NCI-H1694 (cell line): ENCODE data around the gene CERS1.
"Not testable (repeated sequence)": the region's sequence is repeated elsewhere in the genome, so short reads cannot be mapped to it uniquely, and the experiment has no call there.

Experiments used
- DNase-seq: peaks from one replicate; lab custom pipeline; 2025; lab: John Stamatoyannopoulos, UW

CERS1 gene

DNA sequence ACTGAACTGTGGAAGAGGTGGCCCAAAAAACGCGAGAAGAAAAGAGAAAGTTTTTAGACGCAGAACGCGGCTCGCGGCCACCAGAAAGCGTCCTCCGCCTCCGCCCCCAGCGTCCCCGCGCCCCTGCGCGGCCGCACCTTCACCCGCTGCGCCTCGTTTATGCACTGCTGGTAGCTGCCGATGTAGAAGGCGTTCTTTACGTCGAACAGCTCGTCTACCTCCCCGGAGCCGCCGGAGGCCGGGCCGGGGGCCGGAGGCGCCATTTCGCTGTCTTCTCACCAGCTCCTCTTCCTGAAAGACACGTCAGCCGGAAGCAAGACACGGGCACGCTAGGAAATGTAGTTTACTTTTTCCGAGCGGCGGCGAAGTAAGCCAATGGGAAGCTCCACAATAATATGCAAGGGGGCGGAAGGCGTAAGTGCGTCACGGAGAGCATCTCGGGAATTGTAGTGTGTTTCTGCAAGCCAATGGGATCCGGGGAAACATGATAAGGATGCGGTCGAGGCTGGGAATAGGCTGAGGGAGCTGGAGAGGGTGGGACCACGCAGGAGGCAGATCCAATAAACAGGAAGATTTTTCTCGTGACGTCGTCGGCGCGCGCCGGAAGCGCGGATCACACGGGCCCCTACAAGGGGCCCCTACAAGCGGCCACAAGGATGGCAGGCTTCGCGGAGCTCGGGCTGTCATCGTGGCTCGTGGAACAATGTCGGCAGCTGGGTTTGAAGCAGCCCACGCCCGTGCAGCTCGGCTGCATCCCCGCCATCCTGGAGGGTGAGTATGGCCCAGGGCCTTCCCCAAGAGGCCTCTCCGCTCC, 23.3 kb upstream of the CERS1 start, which contains the start of the genes COPE and DDX49:
Gene COPE (minus strand): TSS at position 302 of the 814 bp plus-strand sequence. CDS start 39 bp downstream, at position 263.
Gene DDX49 (plus strand): TSS at position 630 of the 814 bp plus-strand sequence. CDS start 27 bp downstream, at position 657.
- DNase-seq, result peak; percentile 99

DNA sequence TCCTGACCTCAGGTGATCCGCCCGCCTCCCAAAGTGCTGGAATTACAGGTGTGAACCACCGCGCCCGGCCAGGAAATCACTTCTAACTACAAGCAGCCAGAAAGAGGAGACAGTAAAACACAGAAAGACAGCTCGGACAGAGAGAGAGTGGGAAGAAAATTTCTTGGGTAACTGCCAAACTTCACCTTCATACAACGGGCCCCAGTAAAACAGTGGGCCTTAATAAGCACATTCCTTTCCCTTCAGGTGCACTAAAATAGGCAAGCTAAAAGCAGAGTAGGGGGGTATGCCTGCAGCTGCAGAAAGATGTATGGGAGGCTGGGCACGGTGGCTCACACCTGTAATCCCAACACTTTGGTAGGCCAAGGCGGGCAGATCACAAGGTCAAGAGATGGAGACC, 21.6 kb upstream of the CERS1 start:
- not testable (repeated sequence) for DNase-seq

DNA sequence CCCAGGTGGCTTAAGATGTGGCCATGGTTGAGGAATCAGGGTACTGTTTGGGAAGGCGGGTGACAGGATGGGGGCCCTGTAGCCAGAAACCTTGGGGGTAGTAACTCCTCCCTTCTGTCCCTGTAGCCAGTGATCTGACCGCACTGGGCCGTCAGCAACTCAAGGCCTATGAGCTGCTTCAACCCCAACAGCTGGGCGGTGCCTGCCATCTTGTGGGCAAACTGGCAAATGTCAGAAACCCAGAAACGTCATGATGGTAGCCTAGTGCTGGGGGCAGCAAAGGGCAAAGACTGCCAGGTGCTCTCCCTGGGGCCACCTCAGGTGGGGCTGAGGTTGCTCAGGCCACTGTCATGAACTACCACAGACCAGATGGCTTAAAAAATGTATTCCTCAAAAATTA, 19.7 kb upstream of the CERS1 start:
- DNase-seq, result no peak

DNA sequence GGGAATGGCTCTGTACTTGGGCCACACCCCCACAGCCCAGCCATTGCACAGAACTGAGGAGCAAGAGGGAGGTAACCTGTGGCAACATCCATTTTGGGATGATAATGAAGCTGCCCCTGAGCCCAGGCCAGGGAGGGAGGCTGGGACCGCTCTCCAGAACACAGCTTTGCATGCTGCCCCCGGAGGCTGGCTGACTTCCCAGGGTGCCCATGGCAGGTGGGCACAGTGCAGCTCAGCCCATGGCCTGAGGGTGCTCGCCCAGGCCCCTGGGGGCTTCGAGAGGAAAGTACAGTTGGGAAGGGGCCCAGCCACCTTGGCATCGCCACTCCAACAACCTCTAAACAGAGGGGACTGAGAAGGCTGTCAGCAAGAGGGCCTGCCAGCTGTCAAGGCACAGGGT, 17.5 kb upstream of the CERS1 start:
- DNase-seq, result no peak

DNA sequence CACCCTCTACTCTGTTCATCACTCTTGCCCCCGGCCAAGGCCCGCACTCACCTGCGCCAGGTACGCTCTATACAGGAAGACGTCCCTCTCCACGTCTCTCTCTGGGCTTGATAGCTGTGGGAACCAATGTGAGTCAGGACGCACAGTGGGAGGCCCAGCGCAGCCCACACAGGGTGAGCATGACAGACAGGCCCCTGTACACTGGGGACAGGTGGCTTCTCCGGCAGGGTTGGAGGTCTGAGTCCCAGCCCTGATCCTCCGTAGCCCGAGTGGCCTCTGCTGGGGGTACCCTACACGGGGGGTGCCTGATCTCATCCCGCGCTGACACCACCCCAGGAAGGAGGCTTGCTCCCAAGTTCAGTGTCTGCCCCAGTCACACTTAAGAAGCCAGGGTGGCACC, 17.0 kb upstream of the CERS1 start:
- no peak for DNase-seq

DNA sequence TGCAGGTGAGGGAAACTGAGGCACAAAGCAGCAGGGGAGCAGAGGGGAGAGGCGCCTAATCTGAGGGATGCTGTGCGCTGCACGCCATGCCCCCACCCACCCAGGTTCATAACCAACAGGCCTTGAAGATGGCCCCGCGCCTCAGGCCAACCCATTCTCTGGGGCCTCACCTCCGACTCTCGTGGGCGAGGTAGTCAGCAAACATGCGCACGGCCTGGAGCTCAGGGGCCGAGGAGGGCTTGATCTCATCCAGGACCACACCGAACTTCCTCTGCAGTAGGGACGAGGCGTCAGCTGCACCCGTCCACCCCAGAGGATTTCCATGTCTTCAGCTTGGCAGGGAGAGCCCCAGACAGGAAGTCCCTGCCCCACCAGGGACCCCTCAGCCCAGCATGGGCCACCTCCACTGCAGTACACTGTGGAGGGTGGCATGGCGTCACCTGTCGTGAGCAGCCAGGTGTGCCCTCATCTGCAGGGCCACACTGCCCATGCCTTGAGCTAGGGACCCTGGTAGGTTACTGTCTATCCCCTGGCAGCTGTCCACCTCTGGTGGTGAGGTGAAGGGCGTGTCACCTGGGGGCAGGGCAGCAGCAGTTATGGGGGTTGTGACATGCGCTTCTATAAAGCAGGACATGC, 15.0 kb upstream of the CERS1 start:
- DNase-seq, result no peak

DNA sequence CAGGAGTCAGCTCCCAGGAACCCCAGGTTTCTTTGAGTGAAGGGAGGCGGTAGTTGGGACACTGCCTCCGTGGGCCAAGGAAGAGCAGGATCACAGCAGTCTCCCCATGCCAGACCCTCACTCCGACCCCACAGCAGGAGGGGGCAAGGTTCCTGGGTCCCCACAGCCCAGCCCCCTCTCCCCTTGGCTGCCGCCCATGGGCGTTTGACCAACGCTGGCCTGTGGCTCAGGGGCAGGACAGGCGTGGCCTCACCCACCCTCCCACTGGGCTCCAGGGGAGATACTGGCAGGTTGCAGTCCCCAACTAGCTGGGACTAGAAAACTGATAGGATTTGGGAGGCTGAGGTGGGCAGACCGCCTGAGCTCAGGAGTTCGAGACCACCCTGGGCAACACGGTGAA, 14.1 kb upstream of the CERS1 start:
- no peak for DNase-seq

DNA sequence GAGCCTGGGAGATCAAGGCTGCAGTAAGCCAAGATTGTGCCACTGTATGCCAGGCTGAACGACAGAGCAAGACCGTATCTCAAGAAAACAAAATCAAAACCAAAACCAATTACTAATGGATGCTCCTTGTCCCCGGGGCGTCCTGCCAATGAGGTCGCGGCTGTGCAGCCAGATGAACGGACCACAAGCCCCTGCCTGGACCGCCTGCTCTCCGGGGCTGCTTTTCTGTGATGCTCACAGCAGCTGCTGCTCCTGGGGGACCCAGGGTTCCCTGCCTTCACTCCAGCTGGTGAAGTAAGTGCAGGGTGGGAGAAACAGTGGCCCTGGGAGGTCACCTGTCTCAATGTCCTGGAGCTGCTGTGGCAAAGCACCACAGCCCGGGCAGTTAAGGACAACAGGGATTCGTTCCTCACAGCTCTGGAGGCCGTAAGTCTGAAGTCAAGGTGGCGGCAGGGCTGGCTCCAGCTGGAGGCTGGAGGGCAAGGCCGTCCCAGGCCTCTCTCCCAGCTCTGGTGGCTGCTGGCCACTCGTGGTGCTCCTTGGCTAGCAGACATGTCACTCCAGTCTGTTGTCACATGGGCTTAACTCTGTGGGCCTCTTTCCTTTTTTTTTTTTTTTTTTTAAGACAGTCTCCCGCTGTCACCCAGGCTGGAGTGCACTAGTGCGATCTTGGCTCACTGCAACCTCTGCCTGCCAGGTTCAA, 13.1 kb upstream of the CERS1 start:
- no peak for DNase-seq

DNA sequence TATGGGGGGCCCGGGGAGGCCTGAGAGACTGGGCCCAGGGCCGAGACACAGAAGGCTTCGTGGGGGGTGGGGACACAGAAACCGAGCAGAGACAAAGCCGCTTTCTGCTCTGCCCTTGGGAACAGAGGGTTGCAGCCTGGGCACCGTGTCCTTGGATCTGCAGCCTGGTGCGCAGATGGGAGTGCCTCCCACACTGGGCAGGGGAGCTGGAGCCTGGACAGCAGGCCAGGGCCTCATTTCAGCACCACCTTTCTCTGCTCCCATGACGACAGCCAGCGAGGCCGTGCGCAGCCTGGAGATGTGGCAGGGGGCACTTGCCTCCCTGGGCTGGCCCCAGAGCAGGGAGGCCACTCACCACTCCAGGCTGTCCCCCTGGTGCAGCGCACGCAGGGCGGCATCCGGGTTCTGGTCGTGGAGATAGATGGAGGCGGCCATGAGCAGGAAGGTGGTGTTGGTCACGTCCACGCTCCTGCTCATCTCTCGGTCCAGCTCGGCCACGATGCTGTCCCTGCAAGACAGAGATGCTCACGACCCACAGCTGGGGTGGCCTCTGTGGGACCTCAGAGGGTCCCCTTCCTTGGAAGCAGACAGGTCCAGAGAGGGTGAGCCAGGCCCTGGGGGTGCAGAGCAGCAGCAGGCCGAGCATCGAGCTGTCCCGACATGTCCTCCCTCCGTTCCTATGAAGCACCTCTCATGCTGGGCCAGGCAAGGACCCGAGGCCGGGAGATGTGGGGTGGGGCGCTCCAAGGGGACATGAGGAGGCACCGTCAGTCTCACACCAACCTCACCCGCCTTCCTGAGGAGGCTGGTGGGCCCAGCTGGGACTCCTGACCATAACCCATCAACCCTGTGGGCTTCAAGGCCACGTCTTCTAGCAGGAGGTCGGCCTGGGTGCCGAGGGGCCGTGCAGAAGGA, 10.9 kb upstream of the CERS1 start:
- no peak for DNase-seq

DNA sequence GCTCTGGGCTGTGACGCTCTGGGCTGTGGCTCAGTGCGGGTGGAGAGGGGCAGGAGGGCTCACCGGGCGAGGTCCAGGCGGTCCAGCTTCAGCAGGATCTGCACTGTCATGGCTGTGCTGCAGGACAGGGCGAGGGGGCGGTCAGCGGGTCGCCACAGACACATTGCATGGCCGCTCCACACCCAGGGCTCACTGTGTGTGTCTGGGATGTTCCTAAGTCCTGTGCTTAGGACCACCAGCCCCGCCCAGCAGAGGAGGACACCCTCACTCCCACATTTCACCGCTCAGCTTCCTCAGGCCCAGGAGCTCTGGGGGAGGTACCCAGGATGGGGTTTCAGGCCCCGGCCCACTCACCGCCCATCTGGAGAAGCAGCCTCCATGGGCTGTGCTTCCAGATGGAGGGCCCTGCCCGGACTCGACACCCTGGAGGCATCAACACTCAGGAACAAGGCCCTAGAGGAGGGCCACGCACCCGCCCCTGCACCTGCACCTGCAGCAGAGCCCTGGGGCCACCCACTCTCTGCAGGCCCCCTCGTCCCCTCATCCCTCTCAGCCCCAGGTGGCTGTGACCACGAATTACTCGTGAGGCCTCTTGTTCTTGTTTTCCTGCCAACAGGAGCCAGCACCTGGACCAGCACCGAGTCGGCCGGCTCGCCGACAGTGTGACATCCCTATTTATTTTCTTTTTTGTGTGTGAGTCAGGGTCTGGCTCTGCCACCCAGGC, 9.7 kb upstream of the CERS1 start:
- DNase-seq, result no peak

DNA sequence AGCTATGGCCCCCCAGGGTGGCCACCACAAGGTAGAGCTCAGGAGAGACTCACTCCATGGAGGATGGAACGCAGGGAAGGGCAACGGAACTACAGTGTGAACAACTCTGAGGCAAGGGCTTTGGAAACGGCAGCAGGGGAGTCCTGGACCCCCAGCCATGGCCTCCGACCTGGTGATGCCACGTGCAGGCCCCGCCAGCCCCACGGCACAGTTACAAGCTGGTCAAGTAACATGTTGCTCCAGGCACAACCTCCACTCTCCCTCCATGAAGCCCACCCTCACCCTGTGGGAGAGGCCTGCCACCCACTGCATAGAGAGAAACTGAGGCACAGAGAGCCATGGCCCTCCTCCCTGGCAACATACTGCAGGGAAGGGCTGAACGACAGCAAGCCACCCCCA, 9.1 kb upstream of the CERS1 start:
- no peak for DNase-seq

DNA sequence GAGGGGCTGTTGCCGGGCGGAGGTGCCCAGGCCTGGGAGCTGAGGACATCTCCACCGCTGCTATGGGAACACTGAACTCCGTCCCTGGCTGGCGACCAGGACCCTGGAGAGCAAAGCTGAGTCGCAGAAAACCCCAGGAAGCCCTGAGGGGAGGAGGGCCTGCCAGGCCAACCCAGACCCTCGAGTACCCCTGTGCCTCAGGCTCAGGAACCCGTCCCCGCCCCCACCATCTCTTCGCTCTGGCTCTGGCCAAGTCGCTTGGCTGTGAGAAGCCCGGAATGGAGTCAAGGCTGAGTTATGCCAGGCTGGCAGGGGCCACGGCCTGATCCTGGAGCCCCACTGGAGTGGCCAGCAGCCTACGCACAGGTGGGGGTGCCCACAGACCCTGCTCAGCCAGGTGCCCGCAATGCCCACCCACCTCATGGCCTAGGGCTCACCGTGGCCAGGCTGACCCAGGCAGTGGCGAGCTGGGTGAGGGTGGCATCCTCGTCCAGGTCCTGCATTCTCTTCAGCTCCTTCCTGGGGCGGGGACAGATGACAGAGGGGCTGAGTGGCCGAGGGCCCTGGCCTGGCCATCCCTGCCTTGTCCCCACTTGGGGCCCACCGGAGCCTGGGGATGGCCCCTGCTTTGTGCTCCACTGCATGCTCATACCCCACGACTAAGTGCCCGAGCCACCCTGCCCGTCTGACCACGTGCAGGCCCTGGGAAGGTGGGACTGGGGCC, 8.5 kb upstream of the CERS1 start:
- DNase-seq, result no peak

DNA sequence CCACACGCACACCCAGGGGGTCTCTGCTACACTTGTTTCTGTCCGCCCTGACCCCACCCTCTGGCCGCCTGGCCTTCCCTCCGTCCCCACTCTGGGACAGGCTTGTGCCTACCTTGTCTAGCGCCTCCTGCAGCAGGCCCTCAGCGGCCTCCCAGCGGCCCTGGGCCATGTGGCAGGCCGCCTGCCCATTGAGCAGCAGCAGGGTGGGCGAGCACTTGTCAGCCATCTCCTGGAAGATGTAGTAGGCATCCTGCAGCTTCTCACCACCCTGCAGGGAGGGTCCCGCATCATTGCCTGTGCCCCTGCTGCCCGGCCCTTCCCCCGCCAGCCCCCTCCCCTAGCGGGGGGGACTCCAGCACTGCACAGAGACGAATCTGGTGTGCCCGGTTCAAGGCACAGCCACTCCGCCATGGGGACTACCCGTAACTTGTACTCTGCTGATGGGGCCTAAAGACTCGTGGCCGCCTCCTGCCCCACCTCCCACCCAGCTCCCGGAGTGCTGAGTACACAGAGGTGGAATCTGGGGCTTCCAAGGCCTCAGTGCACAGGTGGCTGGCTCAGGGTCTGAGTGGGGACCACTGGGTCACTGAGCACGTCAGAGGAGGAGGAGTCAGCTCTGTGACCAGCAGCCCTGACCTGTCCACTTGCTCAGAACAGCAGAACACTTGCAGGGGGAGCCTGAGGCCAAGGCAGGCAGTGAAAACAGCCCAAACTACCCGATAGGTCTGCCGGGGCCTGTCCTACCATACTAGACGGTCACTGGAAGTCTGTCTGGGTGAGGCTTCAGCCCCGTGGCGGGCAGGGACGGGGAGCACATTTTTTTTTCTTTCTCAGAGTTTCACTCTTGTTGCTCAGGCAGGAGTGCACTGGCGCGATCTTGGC, 7.4 kb upstream of the CERS1 start:
- no peak for DNase-seq

DNA sequence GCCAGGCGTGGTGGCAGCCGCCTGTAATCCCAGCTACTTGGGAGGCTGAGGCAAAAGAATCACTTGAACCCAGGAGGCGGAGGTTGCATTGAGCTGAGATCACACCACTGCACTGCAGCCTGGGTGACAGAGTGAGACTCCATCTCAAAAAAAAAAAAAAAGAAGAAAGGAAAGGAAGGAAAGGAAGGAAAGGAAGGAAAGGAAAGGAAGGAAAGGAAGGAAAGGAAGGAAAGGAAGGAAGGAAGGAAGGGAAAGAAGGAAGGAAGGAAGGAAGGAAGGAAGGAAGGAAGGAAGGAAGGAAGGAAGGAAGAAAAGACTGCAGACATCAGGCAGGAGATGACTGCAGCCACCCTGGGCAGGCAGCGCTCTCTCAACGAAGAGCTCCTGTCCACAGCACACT, 6.6 kb upstream of the CERS1 start:
- DNase-seq, result not testable (repeated sequence)

DNA sequence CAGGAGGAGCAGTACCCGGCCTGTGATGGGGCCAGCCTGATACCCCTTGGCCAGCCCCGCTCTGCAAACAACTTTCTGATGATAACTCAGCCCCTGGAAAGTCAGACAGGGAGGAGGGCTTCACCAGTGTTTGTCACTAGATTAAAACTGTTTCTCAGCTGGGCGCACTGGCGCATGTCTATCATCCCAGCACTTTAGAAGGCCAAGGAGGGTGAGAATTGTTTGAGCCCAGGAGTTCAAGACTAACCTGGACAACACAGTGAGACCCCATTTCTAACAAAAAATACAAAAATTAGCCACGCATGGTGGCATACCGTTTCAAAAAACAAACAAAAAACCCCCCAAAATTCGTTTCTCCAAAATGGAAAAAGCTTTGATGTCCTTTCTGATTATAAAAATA, 5.5 kb upstream of the CERS1 start:
- no peak for DNase-seq

DNA sequence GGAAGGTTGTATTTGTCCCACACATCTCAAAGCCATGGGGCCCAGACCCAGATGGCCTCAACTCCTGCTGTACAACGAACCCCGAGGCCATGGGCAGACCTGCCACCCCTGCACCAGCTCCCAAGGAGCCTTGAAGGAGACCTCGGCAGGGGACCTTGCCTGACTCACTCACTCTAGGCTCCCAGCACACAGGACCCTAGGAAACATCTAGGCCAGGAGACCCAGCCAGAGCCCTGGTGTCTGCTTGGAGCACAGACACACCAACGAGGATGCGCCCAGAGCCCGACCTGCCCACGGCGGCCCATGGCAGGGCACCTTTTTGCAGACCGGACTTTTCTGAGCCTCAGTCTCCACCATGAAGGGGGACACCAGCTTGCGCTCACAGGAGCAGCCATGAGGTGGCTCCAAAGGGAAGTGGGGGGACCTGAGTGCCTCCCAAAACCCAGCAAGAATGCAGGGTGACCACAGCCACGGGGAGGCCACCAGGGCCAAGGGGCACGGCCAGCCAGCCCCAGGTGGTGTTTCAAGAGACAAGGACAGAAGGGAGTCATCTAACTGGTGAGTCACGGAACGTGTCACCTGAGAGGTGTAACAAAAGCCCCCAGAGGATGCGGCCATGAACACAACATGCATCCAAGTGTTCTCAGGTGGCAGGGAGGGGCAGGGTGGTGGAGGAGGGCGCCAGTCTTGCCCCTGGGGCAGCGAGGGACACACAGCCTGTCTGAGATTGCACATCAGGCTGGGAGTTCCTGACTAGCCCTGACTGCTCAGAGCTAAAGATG, 4.9 kb upstream of the CERS1 start:
- DNase-seq, result no peak

DNA sequence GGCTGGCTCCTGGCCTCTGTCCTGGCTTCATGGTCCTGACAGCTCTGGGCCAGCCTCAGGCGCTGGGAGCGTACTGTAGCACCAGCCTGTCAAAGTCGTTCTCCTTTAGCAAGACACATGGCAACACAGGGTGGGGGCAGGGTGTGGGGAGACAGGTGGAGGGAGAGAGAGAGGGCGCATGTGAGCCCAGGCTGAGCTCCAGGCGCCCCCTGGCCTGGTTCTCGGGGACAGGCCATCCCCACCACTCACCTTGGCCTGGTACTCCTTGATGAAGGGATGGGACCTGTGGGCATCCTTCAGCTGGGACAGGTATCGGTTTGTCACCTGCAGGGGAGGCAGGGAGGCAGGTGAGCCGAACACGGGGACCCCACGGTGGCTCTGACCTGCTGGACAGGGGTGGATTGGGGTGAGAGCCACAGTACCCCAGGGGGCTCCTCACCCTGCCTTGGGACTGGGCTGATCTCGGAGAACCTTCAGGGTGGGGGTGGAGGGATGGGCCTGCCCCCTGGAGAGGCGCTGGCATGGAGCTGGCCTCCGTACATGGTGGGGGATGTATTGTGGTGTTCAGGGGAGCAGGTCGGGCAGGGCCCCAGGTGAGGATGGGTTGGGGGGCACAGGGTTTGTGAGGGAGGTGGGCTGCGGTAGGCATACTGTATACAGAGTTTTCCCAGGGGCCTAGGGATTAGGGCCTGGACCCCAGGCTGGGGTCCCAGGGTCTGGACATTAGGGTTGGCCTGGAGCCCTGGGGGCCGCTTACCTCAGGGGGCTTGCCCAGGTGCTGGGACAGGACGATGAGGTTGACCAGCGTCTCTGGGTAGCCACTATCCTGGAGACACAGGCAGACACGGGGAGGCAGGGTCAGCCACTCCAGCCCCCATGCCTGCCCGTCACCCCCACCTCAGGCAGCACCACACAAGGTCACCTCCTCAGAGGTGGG, 3.9 kb upstream of the CERS1 start:
- no peak for DNase-seq
